ENCODE results near the gene SULT2B1. TPM values are rescaled to one million over a fixed set of nuclear protein-coding genes. Genes with fewer than 3 reads are reported as not detected.

The SULT2B1 gene
- total RNA-seq, 4 donors from 2014 or later = 1.0 TPM; not detected in 3

DNA sequence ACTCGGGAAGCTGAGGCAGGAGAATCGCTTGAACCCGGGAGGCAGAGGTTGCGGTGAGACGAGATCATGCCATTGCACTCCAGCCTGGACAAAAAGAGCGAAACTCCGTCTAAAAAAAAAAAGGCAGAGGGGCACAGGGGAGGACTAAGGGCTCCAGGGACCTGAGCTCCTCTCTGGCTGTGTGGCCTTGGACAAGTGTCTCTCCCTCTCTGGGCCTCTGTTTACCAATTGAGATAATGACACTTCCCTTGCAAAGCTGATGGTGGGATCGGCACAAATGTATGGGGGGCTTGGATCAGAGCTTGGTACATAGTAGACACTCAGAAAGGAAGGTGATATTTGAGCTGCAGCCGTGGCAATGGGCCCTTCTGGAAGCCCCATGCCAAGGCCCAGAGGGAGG is 43.2 kb downstream of the SULT2B1 start:
- Histone ChIP-seq H3K9me3 (no peaks in the 10 kb centered on the region), H3K27me3 (peaks cover 0 to 21% (median 0%) of the 10 kb centered on the region in 4 donors), H3K27ac (replicated peaks in 1 of 4) (no peak overlapping the region), H3K4me1 (no peaks in the 10 kb centered on the region), H3K4me3 (no peak overlapping the region), H3K36me3 (no peaks in the 10 kb centered on the region)
- intact Hi-C loops (cut with DNase I) = no loop called here
- WGBS = 85% methylated on average over 9 of the region's 9 CpGs
- TF ChIP-seq, protein P1, sequence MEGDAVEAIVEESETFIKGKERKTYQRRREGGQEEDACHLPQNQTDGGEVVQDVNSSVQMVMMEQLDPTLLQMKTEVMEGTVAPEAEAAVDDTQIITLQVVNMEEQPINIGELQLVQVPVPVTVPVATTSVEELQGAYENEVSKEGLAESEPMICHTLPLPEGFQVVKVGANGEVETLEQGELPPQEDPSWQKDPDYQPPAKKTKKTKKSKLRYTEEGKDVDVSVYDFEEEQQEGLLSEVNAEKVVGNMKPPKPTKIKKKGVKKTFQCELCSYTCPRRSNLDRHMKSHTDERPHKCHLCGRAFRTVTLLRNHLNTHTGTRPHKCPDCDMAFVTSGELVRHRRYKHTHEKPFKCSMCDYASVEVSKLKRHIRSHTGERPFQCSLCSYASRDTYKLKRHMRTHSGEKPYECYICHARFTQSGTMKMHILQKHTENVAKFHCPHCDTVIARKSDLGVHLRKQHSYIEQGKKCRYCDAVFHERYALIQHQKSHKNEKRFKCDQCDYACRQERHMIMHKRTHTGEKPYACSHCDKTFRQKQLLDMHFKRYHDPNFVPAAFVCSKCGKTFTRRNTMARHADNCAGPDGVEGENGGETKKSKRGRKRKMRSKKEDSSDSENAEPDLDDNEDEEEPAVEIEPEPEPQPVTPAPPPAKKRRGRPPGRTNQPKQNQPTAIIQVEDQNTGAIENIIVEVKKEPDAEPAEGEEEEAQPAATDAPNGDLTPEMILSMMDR (IDR thresholded peaks at IDR 0.05) = no peak
- TF ChIP-seq POLR2AphosphoS5 (IDR thresholded peaks at IDR 0.05) (no peak), POLR2A (IDR thresholded peaks at IDR 0.05; ENCODE audit: low read depth) (no peak), EP300 (IDR thresholded peaks at IDR 0.05) (no peak)
- no peak for DNase-seq (ENCODE audit: extremely low spot score)

DNA sequence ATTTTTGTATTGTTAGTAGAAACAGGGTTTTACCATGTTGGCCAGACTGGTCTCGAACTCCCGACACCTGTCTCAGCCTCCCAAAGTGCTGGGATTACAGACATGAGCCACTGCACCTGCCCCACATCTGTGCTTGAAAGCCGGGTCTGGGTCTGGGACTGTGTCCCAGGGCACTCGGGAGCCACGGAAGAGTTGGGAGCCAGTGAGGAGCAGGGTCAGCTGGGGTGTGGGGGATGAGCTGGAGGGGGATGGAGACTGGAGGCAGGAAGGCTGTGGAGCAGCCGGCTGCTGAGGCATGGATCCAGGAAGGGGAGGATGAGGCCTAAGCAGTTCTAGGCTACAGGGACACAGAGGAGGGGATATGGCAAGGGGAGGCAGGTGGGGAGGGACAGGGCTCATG is 43.9 kb downstream of the SULT2B1 start:
- H3K27me3 ChIP-seq = peaks cover 0 to 24% (median 0%) of the 10 kb centered on the region in 4 donors
- H3K4me1 ChIP-seq = no peaks in the 10 kb centered on the region
- no peak overlapping the region for H3K4me3 ChIP-seq
- intact Hi-C loops (cut with DNase I) = no loop called here
- 59% methylated on average over 6 of the region's 6 CpGs for WGBS
- no peaks in the 10 kb centered on the region for H3K36me3 ChIP-seq
- DNase-seq (ENCODE audit: extremely low spot score) = no peak
- no peaks in the 10 kb centered on the region for H3K9me3 ChIP-seq
- no peak overlapping the region for H3K27ac ChIP-seq (replicated peaks in 1 of 4)
- no peak for TF ChIP-seq POLR2AphosphoS5 (IDR thresholded peaks at IDR 0.05)
- TF ChIP-seq, protein P1 (IDR thresholded peaks at IDR 0.05) = no peak
- no peak for TF ChIP-seq EP300 (IDR thresholded peaks at IDR 0.05)
- TF ChIP-seq POLR2A (IDR thresholded peaks at IDR 0.05; ENCODE audit: low read depth) = no peak

DNA sequence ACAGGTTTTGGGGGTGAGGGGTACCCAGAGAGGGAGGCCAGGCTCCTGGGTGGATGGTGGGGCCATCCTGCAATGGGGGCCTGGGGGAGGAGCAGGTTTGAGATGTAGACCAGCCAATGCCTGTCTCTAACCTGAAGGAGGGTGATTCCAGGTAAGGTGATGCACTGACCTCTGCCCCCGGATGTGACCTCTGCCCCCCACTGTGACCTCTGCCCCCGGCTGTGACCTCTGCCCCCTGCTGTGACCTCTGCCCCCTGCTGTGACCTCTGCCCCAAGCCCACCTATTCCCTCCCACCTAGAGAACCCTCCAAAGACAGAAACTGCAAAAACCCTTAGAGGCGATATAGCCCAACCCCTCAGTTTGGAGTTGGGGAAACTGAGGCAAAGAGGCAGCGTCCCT is 44.3 kb downstream of the SULT2B1 start:
- Histone ChIP-seq H3K27me3 (peaks cover 0 to 28% (median 0%) of the 10 kb centered on the region in 4 donors), H3K9me3 (no peaks in the 10 kb centered on the region), H3K27ac (replicated peaks in 1 of 4) (no peak overlapping the region), H3K4me3 (no peak overlapping the region), H3K4me1 (no peaks in the 10 kb centered on the region), H3K36me3 (no peaks in the 10 kb centered on the region)
- intact Hi-C loops (cut with DNase I) = no loop called here
- DNase-seq (ENCODE audit: extremely low spot score) = no peak
- TF ChIP-seq POLR2AphosphoS5 (IDR thresholded peaks at IDR 0.05) = no peak
- TF ChIP-seq POLR2A (IDR thresholded peaks at IDR 0.05; ENCODE audit: low read depth) = no peak
- TF ChIP-seq, protein P1 (IDR thresholded peaks at IDR 0.05) = no peak
- no peak for TF ChIP-seq EP300 (IDR thresholded peaks at IDR 0.05)
- WGBS = 68% methylated on average over 2 of the region's 4 CpGs

DNA sequence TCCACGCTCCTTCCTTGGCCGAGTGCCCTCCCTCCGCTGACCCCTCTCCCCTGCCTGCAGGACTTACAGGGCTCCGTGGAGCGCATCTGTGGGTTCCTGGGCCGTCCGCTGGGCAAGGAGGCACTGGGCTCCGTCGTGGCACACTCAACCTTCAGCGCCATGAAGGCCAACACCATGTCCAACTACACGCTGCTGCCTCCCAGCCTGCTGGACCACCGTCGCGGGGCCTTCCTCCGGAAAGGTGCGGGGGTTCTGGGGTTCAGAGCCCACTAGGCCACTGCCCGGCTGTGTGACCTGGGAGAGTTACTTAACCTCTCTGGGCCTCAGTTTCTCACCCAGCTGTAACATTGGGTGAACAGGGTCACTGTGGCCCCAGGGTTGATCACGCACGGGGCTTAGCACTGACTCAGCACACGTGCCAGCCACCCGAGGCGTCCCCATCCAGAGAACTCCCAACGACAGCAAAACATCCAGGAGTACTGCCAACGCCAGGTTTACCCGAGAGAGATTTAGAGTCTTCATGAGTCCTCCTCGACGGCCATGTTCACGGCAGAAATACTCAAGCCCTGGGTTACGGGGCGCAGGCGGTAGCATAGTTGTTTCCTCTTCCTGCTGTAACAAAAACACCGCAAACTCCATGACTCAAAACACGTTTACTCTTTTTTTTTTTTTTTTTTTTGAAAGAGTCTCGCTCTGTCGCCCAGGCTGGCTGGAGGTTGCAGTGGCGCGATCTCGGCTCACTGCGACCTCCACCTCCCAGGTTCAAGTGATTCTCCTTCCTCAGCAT is 44.9 kb downstream of the SULT2B1 start:
- no peak for DNase-seq (ENCODE audit: extremely low spot score)
- no peaks in the 10 kb centered on the region for H3K4me1 ChIP-seq
- TF ChIP-seq, protein P1 (IDR thresholded peaks at IDR 0.05) = no peak
- no peak for TF ChIP-seq POLR2AphosphoS5 (IDR thresholded peaks at IDR 0.05)
- TF ChIP-seq EP300 (IDR thresholded peaks at IDR 0.05) = no peak
- no peak for TF ChIP-seq POLR2A (IDR thresholded peaks at IDR 0.05; ENCODE audit: low read depth)
- intact Hi-C loops (cut with DNase I) = no loop called here
- H3K9me3 ChIP-seq = no peaks in the 10 kb centered on the region
- H3K4me3 ChIP-seq = no peak overlapping the region
- H3K36me3 ChIP-seq = no peaks in the 10 kb centered on the region
- 81% methylated on average over 38 of the region's 39 CpGs for WGBS
- H3K27me3 ChIP-seq = peaks cover 0 to 29% (median 0%) of the 10 kb centered on the region in 4 donors
- no peak overlapping the region for H3K27ac ChIP-seq (replicated peaks in 1 of 4)

Measured in esophagus muscularis mucosa (tissue), 4 donors.